Ovary (tissue), 3 donors: ENCODE data around the gene MAGI1.

Experiments used
- POLR2A ChIP-seq: fragments of 450-650 bp; IDR thresholded peaks from one replicate; pipeline ENCODE4 v1.6.1; 2017; ENCODE audit warnings: antibody characterized with exemption, mild to moderate bottlenecking, moderate library complexity
- TF ChIP-seq, protein P1 (sequence below), 3 donors: fragments of 450-650 bp in 2 of 3; fragments of 200-600 bp in 1 of 3; IDR thresholded peaks; one replicate each; pipeline versions ENCODE4 v1.5.1 to v1.8.0; 2016 to 2022; ENCODE audit warnings: antibody characterized with exemption in 3 of 3, mild to moderate bottlenecking in 1 of 3
- donor health status: DM: no; HTN: no; CAD: no.

GRCh38 chr3:65897766-65898165 is 141.0 kb downstream of the MAGI1 start:
- TF ChIP-seq, protein P1, sequence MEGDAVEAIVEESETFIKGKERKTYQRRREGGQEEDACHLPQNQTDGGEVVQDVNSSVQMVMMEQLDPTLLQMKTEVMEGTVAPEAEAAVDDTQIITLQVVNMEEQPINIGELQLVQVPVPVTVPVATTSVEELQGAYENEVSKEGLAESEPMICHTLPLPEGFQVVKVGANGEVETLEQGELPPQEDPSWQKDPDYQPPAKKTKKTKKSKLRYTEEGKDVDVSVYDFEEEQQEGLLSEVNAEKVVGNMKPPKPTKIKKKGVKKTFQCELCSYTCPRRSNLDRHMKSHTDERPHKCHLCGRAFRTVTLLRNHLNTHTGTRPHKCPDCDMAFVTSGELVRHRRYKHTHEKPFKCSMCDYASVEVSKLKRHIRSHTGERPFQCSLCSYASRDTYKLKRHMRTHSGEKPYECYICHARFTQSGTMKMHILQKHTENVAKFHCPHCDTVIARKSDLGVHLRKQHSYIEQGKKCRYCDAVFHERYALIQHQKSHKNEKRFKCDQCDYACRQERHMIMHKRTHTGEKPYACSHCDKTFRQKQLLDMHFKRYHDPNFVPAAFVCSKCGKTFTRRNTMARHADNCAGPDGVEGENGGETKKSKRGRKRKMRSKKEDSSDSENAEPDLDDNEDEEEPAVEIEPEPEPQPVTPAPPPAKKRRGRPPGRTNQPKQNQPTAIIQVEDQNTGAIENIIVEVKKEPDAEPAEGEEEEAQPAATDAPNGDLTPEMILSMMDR (IDR thresholded peaks at IDR 0.05), result no peak
- TF ChIP-seq POLR2A, result no peak
